NCI-H524 treated with DMSO at 0.1 percent for 48 hours (cell line): ENCODE data around the gene ZC3H18.
"Not testable (repeated sequence)": the region's sequence is repeated elsewhere in the genome, so short reads cannot be mapped to it uniquely, and the experiment has no call there.

ENCODE experiments used
- DNase-seq: peaks from one replicate; lab custom pipeline; 2025; lab: John Stamatoyannopoulos, UW

The ZC3H18 gene

GRCh38 chr16:88606148-88606757, 36.0 kb downstream of the ZC3H18 start:
- no peak for DNase-seq

GRCh38 chr16:88608076-88608475, 37.9 kb downstream of the ZC3H18 start:
- no peak for DNase-seq

- DNase-seq = not testable (repeated sequence)
Measured at GRCh38 chr16:88609426-88609825, 39.2 kb downstream of the ZC3H18 start.

GRCh38 chr16:88610080-88610479, 39.9 kb downstream of the ZC3H18 start:
- DNase-seq = no peak

- no peak for DNase-seq
Measured at GRCh38 chr16:88610909-88611812, 41.0 kb downstream of the ZC3H18 start.

- DNase-seq = no peak
Measured at GRCh38 chr16:88613293-88613692, 43.1 kb downstream of the ZC3H18 start.

- no peak for DNase-seq
Measured at GRCh38 chr16:88613911-88614817, 44.0 kb downstream of the ZC3H18 start.

- DNase-seq = peak; percentile 41
Measured at GRCh38 chr16:88614818-88615580, 44.8 kb downstream of the ZC3H18 start.

GRCh38 chr16:88616320-88616719, 46.1 kb downstream of the ZC3H18 start:
- DNase-seq = no peak

GRCh38 chr16:88616736-88617135, 46.5 kb downstream of the ZC3H18 start:
- no peak for DNase-seq

GRCh38 chr16:88617268-88618031, 47.2 kb downstream of the ZC3H18 start:
- DNase-seq = no peak

- DNase-seq = no peak
Measured at GRCh38 chr16:88618182-88618955, 48.2 kb downstream of the ZC3H18 start.

- DNase-seq = no peak
Measured at GRCh38 chr16:88618956-88619667, 48.9 kb downstream of the ZC3H18 start.

- no peak for DNase-seq
Measured at GRCh38 chr16:88619859-88620815, 49.9 kb downstream of the ZC3H18 start.

- DNase-seq = no peak
Measured at GRCh38 chr16:88622125-88622524, 51.9 kb downstream of the ZC3H18 start.

GRCh38 chr16:88622866-88623265, 52.7 kb downstream of the ZC3H18 start:
- no peak for DNase-seq

- DNase-seq = no peak
Measured at GRCh38 chr16:88623858-88624257, 53.7 kb downstream of the ZC3H18 start.

- DNase-seq = no peak
Measured at GRCh38 chr16:88624481-88624880, 54.3 kb downstream of the ZC3H18 start.
